HepG2 (cell line): ENCODE data around the gene UQCRHL. TPM values are rescaled to one million over a fixed set of nuclear protein-coding genes. Genes with fewer than 3 reads are reported as not detected.
A peak's percentile ranks its signal among the peaks of the same experiment; 100 is the strongest.

Experiments
- NFE2L2 ChIP-seq: fragments of 150-350 bp; IDR thresholded peaks from 2 replicates; pipeline ENCODE4 v1.6.1; 2014; ENCODE audit warnings: low read length
- PAWR ChIP-seq: sonication (generic); formaldehyde crosslinking; IDR thresholded peaks from 2 replicates; pipeline ENCODE4 v1.4.0; 2020; ENCODE audit warnings: missing genetic modification reagents, mild to moderate bottlenecking, borderline replicate concordance
- PITX1 ChIP-seq: sonication (generic); formaldehyde crosslinking; IDR thresholded peaks from 2 replicates; pipeline ENCODE4 v1.5.1; 2020; ENCODE audit warnings: mild to moderate bottlenecking, missing genetic modification reagents
- RFXANK ChIP-seq: IDR thresholded peaks from 2 replicates; pipeline ENCODE4 v1.6.1; 2016
- YY1 ChIP-seq: IDR thresholded peaks from 2 replicates; pipeline ENCODE4 v1.6.1; 2011; ENCODE audit warnings: low read length, low read depth, moderate library complexity, mild to moderate bottlenecking; ENCODE audit not compliant: insufficient read depth, insufficient replicate concordance
- ZFP90 ChIP-seq: sonication (generic); formaldehyde crosslinking; IDR thresholded peaks from 2 replicates; pipeline ENCODE4 v1.8.0; 2022; ENCODE audit warnings: missing genetic modification reagents, mild to moderate bottlenecking, inconsistent platforms, borderline replicate concordance
- ZNF232 ChIP-seq: sonication (generic); formaldehyde crosslinking; IDR thresholded peaks from 2 replicates; pipeline ENCODE4 v1.4.0; 2020; ENCODE audit warnings: missing genetic modification reagents, borderline replicate concordance
- ZNF446 ChIP-seq: sonication (generic); formaldehyde crosslinking; IDR thresholded peaks from 2 replicates; pipeline ENCODE4 v1.5.0; 2020; ENCODE audit warnings: mild to moderate bottlenecking, missing genetic modification reagents
- polyA plus RNA-seq, 8 experiments: library from polyadenylated mRNA; depleted of rRNA in 3 of 8; stranded (reverse) in 7 of 8; unstranded in 1 of 8; fragments of >200 nt; fragmentation: Illumina TruSeq in 4 of 8; extraction: Trizol in 4 of 8; gene quantifications; 2 replicates each; pipeline versions ENCODE4 v1.2.1 to v1.2.3, GENCODE V29; 2011 to 2016; ENCODE audit warnings: low read depth in 4 of 8, missing spikeins in 1 of 8, mixed read lengths in 1 of 8; ENCODE audit not compliant: insufficient read depth in 1 of 8
- total RNA-seq, 5 experiments: library from RNA; depleted of rRNA; stranded (reverse); fragments of >200 nt; fragmentation: Illumina TruSeq; extraction: Trizol; gene quantifications; 2 replicates each; pipeline ENCODE4 v1.2.3, GENCODE V29; 2016; ENCODE audit warnings: low read depth in 1 of 5
- TF ChIP-seq, protein P1 (sequence below): sonication (generic); formaldehyde crosslinking; IDR thresholded peaks from 2 replicates; pipeline ENCODE4 v1.4.0; 2020; ENCODE audit warnings: missing genetic modification reagents, borderline replicate concordance
- TF ChIP-seq, protein P2 (sequence below), 2 experiments: sonication (generic) in 1 of 2; formaldehyde crosslinking in 1 of 2; IDR thresholded peaks; 2 replicates each; pipeline versions ENCODE4 v1.4.0 to v1.6.1; 2016 to 2020; ENCODE audit warnings: borderline replicate concordance in 1 of 2, low read depth in 1 of 2, mild to moderate bottlenecking in 1 of 2, missing genetic modification reagents in 1 of 2
- TF ChIP-seq, protein P3 (sequence below): sonication (generic); formaldehyde crosslinking; IDR thresholded peaks from 2 replicates; pipeline ENCODE4 v1.5.1; 2020; ENCODE audit warnings: missing genetic modification reagents, mild to moderate bottlenecking, borderline replicate concordance
- TF ChIP-seq, protein P4 (sequence below): sonication (generic); formaldehyde crosslinking; IDR thresholded peaks from 2 replicates; pipeline ENCODE4 v1.5.0; 2020; ENCODE audit warnings: missing genetic modification reagents

Gene UQCRHL
- total and polyA plus RNA-seq, 2 of the 13 experiments (the other 11 are each of a cell fraction or from before 2014, with no cell fraction given) = 1.8 to 2.3 TPM

DNA sequence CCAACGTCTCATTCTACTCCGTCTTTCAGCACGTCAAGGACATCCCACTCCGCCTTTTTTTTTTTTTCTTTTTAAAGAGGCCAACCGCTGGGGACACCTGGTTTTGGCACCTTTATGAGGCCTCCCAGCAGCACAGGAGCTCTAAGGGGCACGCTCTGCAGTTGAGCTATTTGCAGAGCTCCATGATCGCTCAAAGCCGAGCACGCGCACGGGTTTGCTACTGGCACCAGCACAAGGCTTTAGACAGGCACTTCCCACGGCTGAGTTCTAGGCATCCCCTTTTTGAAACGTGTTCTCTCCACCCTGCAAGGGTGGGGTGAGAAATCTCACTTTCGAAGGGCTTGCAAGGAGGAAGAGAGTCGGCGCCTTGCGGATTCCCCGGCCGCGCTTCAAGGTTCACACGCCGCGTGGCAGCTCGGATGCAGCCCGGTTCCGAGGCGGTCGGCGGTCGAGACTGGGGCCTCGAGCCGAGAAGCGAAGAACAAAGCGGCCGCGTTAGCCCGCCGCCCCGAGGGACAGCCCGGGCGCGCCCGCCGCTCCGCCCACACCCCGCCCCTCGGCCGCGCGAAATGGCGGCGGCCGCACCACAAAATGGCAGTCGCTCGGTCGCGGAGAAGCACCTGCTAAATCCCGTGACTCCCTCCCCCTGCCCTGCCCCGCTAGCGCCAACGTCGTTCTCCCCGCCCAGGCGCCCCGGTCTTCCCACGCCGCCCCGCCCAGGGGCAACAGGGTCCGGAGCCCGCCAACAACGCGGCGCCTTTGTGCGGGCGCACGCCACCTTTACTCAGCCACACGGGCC lies 27.2 kb upstream of the UQCRHL start (continued):
- TF ChIP-seq, protein P1, sequence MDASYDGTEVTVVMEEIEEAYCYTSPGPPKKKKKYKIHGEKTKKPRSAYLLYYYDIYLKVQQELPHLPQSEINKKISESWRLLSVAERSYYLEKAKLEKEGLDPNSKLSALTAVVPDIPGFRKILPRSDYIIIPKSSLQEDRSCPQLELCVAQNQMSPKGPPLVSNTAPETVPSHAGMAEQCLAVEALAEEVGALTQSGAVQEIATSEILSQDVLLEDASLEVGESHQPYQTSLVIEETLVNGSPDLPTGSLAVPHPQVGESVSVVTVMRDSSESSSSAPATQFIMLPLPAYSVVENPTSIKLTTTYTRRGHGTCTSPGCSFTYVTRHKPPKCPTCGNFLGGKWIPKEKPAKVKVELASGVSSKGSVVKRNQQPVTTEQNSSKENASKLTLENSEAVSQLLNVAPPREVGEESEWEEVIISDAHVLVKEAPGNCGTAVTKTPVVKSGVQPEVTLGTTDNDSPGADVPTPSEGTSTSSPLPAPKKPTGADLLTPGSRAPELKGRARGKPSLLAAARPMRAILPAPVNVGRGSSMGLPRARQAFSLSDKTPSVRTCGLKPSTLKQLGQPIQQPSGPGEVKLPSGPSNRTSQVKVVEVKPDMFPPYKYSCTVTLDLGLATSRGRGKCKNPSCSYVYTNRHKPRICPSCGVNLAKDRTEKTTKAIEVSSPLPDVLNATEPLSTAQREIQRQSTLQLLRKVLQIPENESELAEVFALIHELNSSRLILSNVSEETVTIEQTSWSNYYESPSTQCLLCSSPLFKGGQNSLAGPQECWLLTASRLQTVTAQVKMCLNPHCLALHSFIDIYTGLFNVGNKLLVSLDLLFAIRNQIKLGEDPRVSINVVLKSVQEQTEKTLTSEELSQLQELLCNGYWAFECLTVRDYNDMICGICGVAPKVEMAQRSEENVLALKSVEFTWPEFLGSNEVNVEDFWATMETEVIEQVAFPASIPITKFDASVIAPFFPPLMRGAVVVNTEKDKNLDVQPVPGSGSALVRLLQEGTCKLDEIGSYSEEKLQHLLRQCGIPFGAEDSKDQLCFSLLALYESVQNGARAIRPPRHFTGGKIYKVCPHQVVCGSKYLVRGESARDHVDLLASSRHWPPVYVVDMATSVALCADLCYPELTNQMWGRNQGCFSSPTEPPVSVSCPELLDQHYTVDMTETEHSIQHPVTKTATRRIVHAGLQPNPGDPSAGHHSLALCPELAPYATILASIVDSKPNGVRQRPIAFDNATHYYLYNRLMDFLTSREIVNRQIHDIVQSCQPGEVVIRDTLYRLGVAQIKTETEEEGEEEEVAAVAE = peak; percentile 69; the same call in 1 of the 2 replicates
- TF ChIP-seq, protein P2, sequence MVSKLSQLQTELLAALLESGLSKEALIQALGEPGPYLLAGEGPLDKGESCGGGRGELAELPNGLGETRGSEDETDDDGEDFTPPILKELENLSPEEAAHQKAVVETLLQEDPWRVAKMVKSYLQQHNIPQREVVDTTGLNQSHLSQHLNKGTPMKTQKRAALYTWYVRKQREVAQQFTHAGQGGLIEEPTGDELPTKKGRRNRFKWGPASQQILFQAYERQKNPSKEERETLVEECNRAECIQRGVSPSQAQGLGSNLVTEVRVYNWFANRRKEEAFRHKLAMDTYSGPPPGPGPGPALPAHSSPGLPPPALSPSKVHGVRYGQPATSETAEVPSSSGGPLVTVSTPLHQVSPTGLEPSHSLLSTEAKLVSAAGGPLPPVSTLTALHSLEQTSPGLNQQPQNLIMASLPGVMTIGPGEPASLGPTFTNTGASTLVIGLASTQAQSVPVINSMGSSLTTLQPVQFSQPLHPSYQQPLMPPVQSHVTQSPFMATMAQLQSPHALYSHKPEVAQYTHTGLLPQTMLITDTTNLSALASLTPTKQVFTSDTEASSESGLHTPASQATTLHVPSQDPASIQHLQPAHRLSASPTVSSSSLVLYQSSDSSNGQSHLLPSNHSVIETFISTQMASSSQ (IDR thresholded peaks at IDR 0.05; ENCODE audit: low read depth) = peak; percentile 23; the same call in 1 of the 2 replicates
- TF ChIP-seq, protein P2 (CRISPR knock-in tag; IDR thresholded peaks at IDR 0.05; ENCODE audit: borderline replicate concordance) = peak; percentile 63; the same call in 1 of the 2 replicates
- TF ChIP-seq, protein P3, sequence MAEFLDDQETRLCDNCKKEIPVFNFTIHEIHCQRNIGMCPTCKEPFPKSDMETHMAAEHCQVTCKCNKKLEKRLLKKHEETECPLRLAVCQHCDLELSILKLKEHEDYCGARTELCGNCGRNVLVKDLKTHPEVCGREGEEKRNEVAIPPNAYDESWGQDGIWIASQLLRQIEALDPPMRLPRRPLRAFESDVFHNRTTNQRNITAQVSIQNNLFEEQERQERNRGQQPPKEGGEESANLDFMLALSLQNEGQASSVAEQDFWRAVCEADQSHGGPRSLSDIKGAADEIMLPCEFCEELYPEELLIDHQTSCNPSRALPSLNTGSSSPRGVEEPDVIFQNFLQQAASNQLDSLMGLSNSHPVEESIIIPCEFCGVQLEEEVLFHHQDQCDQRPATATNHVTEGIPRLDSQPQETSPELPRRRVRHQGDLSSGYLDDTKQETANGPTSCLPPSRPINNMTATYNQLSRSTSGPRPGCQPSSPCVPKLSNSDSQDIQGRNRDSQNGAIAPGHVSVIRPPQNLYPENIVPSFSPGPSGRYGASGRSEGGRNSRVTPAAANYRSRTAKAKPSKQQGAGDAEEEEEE (CRISPR knock-in tag) = no peak
- TF ChIP-seq, protein P4, sequence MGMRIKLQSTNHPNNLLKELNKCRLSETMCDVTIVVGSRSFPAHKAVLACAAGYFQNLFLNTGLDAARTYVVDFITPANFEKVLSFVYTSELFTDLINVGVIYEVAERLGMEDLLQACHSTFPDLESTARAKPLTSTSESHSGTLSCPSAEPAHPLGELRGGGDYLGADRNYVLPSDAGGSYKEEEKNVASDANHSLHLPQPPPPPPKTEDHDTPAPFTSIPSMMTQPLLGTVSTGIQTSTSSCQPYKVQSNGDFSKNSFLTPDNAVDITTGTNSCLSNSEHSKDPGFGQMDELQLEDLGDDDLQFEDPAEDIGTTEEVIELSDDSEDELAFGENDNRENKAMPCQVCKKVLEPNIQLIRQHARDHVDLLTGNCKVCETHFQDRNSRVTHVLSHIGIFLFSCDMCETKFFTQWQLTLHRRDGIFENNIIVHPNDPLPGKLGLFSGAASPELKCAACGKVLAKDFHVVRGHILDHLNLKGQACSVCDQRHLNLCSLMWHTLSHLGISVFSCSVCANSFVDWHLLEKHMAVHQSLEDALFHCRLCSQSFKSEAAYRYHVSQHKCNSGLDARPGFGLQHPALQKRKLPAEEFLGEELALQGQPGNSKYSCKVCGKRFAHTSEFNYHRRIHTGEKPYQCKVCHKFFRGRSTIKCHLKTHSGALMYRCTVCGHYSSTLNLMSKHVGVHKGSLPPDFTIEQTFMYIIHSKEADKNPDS = no peak
- TF ChIP-seq ZNF232 (CRISPR knock-in tag) (peak; percentile 83; the same call in 1 of the 2 replicates), RFXANK (CRISPR knock-in tag) (0 out of 2 replicates have a peak, but pooled peaks have one; percentile 12), PAWR (CRISPR knock-in tag) (no peak), ZFP90 (CRISPR knock-in tag) (peak; percentile 74; the same call in 1 of the 2 replicates), PITX1 (no peak), ZNF446 (CRISPR knock-in tag) (peak; percentile 19; the same call in 1 of the 2 replicates), NFE2L2 (no peak), YY1 (peak; percentile 100)
